ENCODE measurements around the gene RRH. TPM values are rescaled to one million over a fixed set of nuclear protein-coding genes. Genes with fewer than 3 reads are reported as not detected.
"Not testable (repeated sequence)": the region's sequence is repeated elsewhere in the genome, so short reads cannot be mapped to it uniquely, and the experiment has no call there.

The RRH gene
- polyA plus RNA-seq, 1 donor (not counting 4 experiments of a cell fraction or from before 2014, with no cell fraction given) = 0.20 TPM

GRCh38 chr4:109873791-109874514 is 46.2 kb downstream of the RRH start:
- DNase-seq (ENCODE audit: low read depth, low spot score) = no peak
- Histone ChIP-seq H3K9me1 (ENCODE audit: control insufficient read depth, extremely low read depth, insufficient read depth, low read length) (no peaks in the 10 kb centered on the region), H3K27ac (ENCODE audit: control insufficient read depth, insufficient read depth, low read length) (peak overlapping the region; percentile 10), H3K4me1 (ENCODE audit: control insufficient read depth, extremely low read depth, insufficient read depth, low read length) (peaks cover 16% of the 10 kb centered on the region), H3K9ac (ENCODE audit: control insufficient read depth, extremely low read depth, insufficient read depth, low read length) (no peak overlapping the region), H4K20me1 (ENCODE audit: control insufficient read depth, extremely low read depth, insufficient read depth, low read length) (no peaks in the 10 kb centered on the region), H3K4me3 (ENCODE audit: control insufficient read depth in 2 of 3, extremely low read depth in 1 of 3, insufficient read depth in 2 of 3, low read depth in 1 of 3, low read length in 3 of 3) (no peak overlapping the region), H3K36me3 (ENCODE audit: control insufficient read depth in 2 of 2, extremely low read depth in 1 of 2, insufficient read depth in 2 of 2, low read length in 2 of 2) (no peaks in the 10 kb centered on the region), H3K79me2 (ENCODE audit: control insufficient read depth, insufficient read depth, low read length) (no peaks in the 10 kb centered on the region), H3K27me3 (ENCODE audit: control insufficient read depth, extremely low read depth, insufficient read depth, low read length) (no peaks in the 10 kb centered on the region), H2AFZ (ENCODE audit: control insufficient read depth, low read length) (peak overlapping the region; percentile 5), H3K9me3 (ENCODE audit: control insufficient read depth, low read depth, low read length) (no peaks in the 10 kb centered on the region), H3K4me2 (ENCODE audit: control insufficient read depth, extremely low read depth, insufficient read depth, low read depth, low read length) (peak overlapping the region; percentile 16)
- FAIRE-seq = peak; percentile 49
- TF ChIP-seq EZH2 (IDR thresholded peaks at IDR 0.05; ENCODE audit: low read length) = no peak
- dilution Hi-C loops (cut with MboI; ENCODE audit: extremely low pct_ligation_motif_present, low sequenced_read_pairs) = no loop called here

- no peaks in the 10 kb centered on the region for H3K27me3 ChIP-seq (ENCODE audit: control insufficient read depth, extremely low read depth, insufficient read depth, low read length)
- H4K20me1 ChIP-seq (ENCODE audit: control insufficient read depth, extremely low read depth, insufficient read depth, low read length) = no peaks in the 10 kb centered on the region
- TF ChIP-seq EZH2 (IDR thresholded peaks at IDR 0.05; ENCODE audit: low read length) = no peak
- no peak for FAIRE-seq
- H3K4me3 ChIP-seq (ENCODE audit: control insufficient read depth in 2 of 3, extremely low read depth in 1 of 3, insufficient read depth in 2 of 3, low read depth in 1 of 3, low read length in 3 of 3) = no peak overlapping the region
- no peak overlapping the region for H3K4me2 ChIP-seq (ENCODE audit: control insufficient read depth, extremely low read depth, insufficient read depth, low read depth, low read length)
- H3K36me3 ChIP-seq (ENCODE audit: control insufficient read depth in 2 of 2, extremely low read depth in 1 of 2, insufficient read depth in 2 of 2, low read length in 2 of 2) = no peaks in the 10 kb centered on the region
- no peak for DNase-seq (ENCODE audit: low read depth, low spot score)
- no peaks in the 10 kb centered on the region for H3K9me1 ChIP-seq (ENCODE audit: control insufficient read depth, extremely low read depth, insufficient read depth, low read length)
- dilution Hi-C loops (cut with MboI; ENCODE audit: extremely low pct_ligation_motif_present, low sequenced_read_pairs) = no loop called here
- H3K9me3 ChIP-seq (ENCODE audit: control insufficient read depth, low read depth, low read length) = no peaks in the 10 kb centered on the region
- no peak overlapping the region for H3K9ac ChIP-seq (ENCODE audit: control insufficient read depth, extremely low read depth, insufficient read depth, low read length)
- no peak overlapping the region for H2AFZ ChIP-seq (ENCODE audit: control insufficient read depth, low read length)
- H3K27ac ChIP-seq (ENCODE audit: control insufficient read depth, insufficient read depth, low read length) = no peak overlapping the region
- peaks cover 16% of the 10 kb centered on the region for H3K4me1 ChIP-seq (ENCODE audit: control insufficient read depth, extremely low read depth, insufficient read depth, low read length)
- no peaks in the 10 kb centered on the region for H3K79me2 ChIP-seq (ENCODE audit: control insufficient read depth, insufficient read depth, low read length)
Observed at GRCh38 chr4:109875106-109875505, 47.3 kb downstream of the RRH start.

GRCh38 chr4:109875553-109875952 is 47.8 kb downstream of the RRH start:
- H3K79me2 ChIP-seq (ENCODE audit: control insufficient read depth, insufficient read depth, low read length); H3K36me3 ChIP-seq (ENCODE audit: control insufficient read depth in 2 of 2, extremely low read depth in 1 of 2, insufficient read depth in 2 of 2, low read length in 2 of 2); DNase-seq (ENCODE audit: low read depth, low spot score); H3K9me3 ChIP-seq (ENCODE audit: control insufficient read depth, low read depth, low read length); H3K4me2 ChIP-seq (ENCODE audit: control insufficient read depth, extremely low read depth, insufficient read depth, low read depth, low read length); H3K27ac ChIP-seq (ENCODE audit: control insufficient read depth, insufficient read depth, low read length); H3K9ac ChIP-seq (ENCODE audit: control insufficient read depth, extremely low read depth, insufficient read depth, low read length); H2AFZ ChIP-seq (ENCODE audit: control insufficient read depth, low read length); H3K4me3 ChIP-seq (ENCODE audit: control insufficient read depth in 2 of 3, extremely low read depth in 1 of 3, insufficient read depth in 2 of 3, low read depth in 1 of 3, low read length in 3 of 3); H3K27me3 ChIP-seq (ENCODE audit: control insufficient read depth, extremely low read depth, insufficient read depth, low read length); H3K9me1 ChIP-seq (ENCODE audit: control insufficient read depth, extremely low read depth, insufficient read depth, low read length); dilution Hi-C loops (cut with MboI; ENCODE audit: extremely low pct_ligation_motif_present, low sequenced_read_pairs); FAIRE-seq; H4K20me1 ChIP-seq (ENCODE audit: control insufficient read depth, extremely low read depth, insufficient read depth, low read length): not testable (repeated sequence)
- peaks cover 16% of the 10 kb centered on the region for H3K4me1 ChIP-seq (ENCODE audit: control insufficient read depth, extremely low read depth, insufficient read depth, low read length)

Measured in keratinocyte (primary cell).